Spleen (tissue), 11 donors: ENCODE measurements around the gene ALDH3B1. TPM values are rescaled to one million over a fixed set of nuclear protein-coding genes. Genes with fewer than 3 reads are reported as not detected.
A peak's percentile ranks its signal among the peaks of the same experiment; 100 is the strongest.

Experiments
- DNase-seq: peaks from one replicate; pipeline ENCODE4 v3.0.0-alpha.2; 2020
- H3K27ac ChIP-seq, 8 donors: fragments of 200-600 bp; sonication (generic) in 7 of 8; 1 replicate in 4 of 8; 2 replicates in 4 of 8; pipeline versions ENCODE4 v1.5.0 to v1.8.0; 2016 to 2021; ENCODE audit warnings: inconsistent platforms in 4 of 8, mild to moderate bottlenecking in 4 of 8, moderate library complexity in 1 of 8
- H3K27me3 ChIP-seq, 7 donors: fragments of 200-600 bp; sonication (generic) in 6 of 7; replicated peaks in 1 of 7; 1 replicate in 4 of 7; 2 replicates in 3 of 7; pipeline versions ENCODE4 v1.5.0 to v1.8.0; 2016 to 2021; ENCODE audit warnings: inconsistent platforms in 3 of 7, mild to moderate bottlenecking in 1 of 7
- H3K36me3 ChIP-seq, 6 donors: fragments of 200-600 bp; sonication (generic) in 5 of 6; 1 replicate in 4 of 6; 2 replicates in 2 of 6; pipeline versions ENCODE4 v1.5.0 to v1.8.0; 2016 to 2021; ENCODE audit warnings: inconsistent platforms in 2 of 6
- H3K4me1 ChIP-seq, 6 donors: fragments of 200-600 bp; sonication (generic) in 5 of 6; 1 replicate in 3 of 6; 2 replicates in 3 of 6; pipeline versions ENCODE4 v1.5.0 to v1.8.0; 2016 to 2021; ENCODE audit warnings: inconsistent platforms in 3 of 6
- H3K4me3 ChIP-seq, 8 donors: fragments of 200-600 bp; sonication (generic) in 7 of 8; 1 replicate in 4 of 8; 2 replicates in 4 of 8; pipeline versions ENCODE4 v1.5.0 to v1.8.0; 2016 to 2021; ENCODE audit warnings: inconsistent platforms in 4 of 8, mild to moderate bottlenecking in 4 of 8, moderate library complexity in 2 of 8
- H3K9me3 ChIP-seq, 8 donors: fragments of 200-600 bp; sonication (generic) in 7 of 8; 1 replicate in 4 of 8; 2 replicates in 4 of 8; pipeline versions ENCODE4 v1.5.0 to v1.8.0; 2016 to 2021; ENCODE audit warnings: inconsistent platforms in 4 of 8
- POLR2A ChIP-seq, 3 donors: fragments of 450-650 bp; IDR thresholded peaks; one replicate each; pipeline ENCODE4 v1.5.1; 2017; ENCODE audit warnings: antibody characterized with exemption in 3 of 3, mild to moderate bottlenecking in 1 of 3
- POLR2AphosphoS5 ChIP-seq, 3 donors: sonication (generic); formaldehyde crosslinking; IDR thresholded peaks; one replicate each; pipeline ENCODE4 v1.5.1; 2017; ENCODE audit warnings: antibody characterized with exemption in 3 of 3
- WGBS, 5 donors: extraction: QIAGEN DNeasy Blood & Tissue Kit in 3 of 5; methylation state at CpG; one replicate each; pipeline versions ENCODE4 v1.1.5 to v1.1.7; 2013 to 2018; 5-methylcytosine and 5-hydroxymethylcytosine counted together
- intact Hi-C: fragments of 100-400 bp; cut with DNase I; formaldehyde crosslinking; loops from one replicate; pipeline ENCODE4 v1.15.0; 2023; ENCODE audit warnings: low total_unique reads
- polyA plus RNA-seq, 3 donors: library from polyadenylated mRNA; stranded (reverse); fragments of 200-250 nt; gene quantifications; one replicate each; pipeline ENCODE4 v1.2.1, GENCODE V29; 2013
- total RNA-seq, 7 donors: library from RNA; depleted of rRNA in 3 of 7; stranded (reverse); fragments of >200 nt in 3 of 7; fragmentation: NEBNext Ultra II Directional in 4 of 7; extraction: Animal tissue kit (Norgen Biotek cat#: 25700) in 4 of 7; gene quantifications; one replicate each; pipeline versions ENCODE4 v1.1.0 to v1.2.1, GENCODE V29; 2016 to 2021
- TF ChIP-seq, protein P1 (sequence below), 11 experiments: fragments of 200-600 bp in 7 of 11; fragments of 450-650 bp in 4 of 11; sonication (generic) in 4 of 11; IDR thresholded peaks in 8 of 11; conservative IDR thresholded peaks in 3 of 11; 1 replicate in 7 of 11; 2 replicates in 4 of 11; pipeline versions ENCODE4 v1.4.0 to v1.8.0; 2016 to 2021; ENCODE audit warnings: antibody characterized with exemption in 11 of 11, inconsistent platforms in 4 of 11, mild to moderate bottlenecking in 1 of 11
- donor health status: healthy with polysubstance abuse.
- donor health status: DM: no; HTN: no; CAD: no; lungs with moderate emphysema.
- donor health status: DM: no; HTN: no; CAD: no.
- donor health status: Bipolar disorder and iron deficiency.
- donor health status: healthy.
- donor health status: DM: no; HTN: no; CAD: no.
- donor health status: DM: yes; HTN: yes; CAD: no.

The ALDH3B1 gene
- total and polyA plus RNA-seq, 10 donors, result 7.8 to 46.8 (median 32.0) TPM

GRCh38 chr11:68066742-68067141 is 56.6 kb downstream of the ALDH3B1 start:
- no peak overlapping the region for H3K27ac ChIP-seq
- H3K9me3 ChIP-seq, result no peaks in the 10 kb centered on the region
- H3K27me3 ChIP-seq, result no peaks in the 10 kb centered on the region
- H3K4me3 ChIP-seq, result no peak overlapping the region
- intact Hi-C loops, result loop anchor here (10.0 kb wide), 1 partner anchor 138 kb away; no protein-coding TSS in a partner anchor
- peaks cover 0 to 32% (median 10%) of the 10 kb centered on the region in 6 donors for H3K4me1 ChIP-seq
- WGBS, 5 donors, result 90 to 95% (median 92%) methylated on average over 2 to 3 of the region's 3 CpGs
- DNase-seq, result no peak
- TF ChIP-seq POLR2AphosphoS5 (IDR thresholded peaks at IDR 0.05) (no peak), POLR2A (IDR thresholded peaks at IDR 0.05) (no peak)
- TF ChIP-seq, protein P1, sequence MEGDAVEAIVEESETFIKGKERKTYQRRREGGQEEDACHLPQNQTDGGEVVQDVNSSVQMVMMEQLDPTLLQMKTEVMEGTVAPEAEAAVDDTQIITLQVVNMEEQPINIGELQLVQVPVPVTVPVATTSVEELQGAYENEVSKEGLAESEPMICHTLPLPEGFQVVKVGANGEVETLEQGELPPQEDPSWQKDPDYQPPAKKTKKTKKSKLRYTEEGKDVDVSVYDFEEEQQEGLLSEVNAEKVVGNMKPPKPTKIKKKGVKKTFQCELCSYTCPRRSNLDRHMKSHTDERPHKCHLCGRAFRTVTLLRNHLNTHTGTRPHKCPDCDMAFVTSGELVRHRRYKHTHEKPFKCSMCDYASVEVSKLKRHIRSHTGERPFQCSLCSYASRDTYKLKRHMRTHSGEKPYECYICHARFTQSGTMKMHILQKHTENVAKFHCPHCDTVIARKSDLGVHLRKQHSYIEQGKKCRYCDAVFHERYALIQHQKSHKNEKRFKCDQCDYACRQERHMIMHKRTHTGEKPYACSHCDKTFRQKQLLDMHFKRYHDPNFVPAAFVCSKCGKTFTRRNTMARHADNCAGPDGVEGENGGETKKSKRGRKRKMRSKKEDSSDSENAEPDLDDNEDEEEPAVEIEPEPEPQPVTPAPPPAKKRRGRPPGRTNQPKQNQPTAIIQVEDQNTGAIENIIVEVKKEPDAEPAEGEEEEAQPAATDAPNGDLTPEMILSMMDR (IDR thresholded peaks at IDR 0.05 in 8 of 11, conservative IDR thresholded peaks at IDR 0.05 in 3 of 11), result no peak
- peaks cover 0 to 100% (median 62%) of the 10 kb centered on the region in 6 donors for H3K36me3 ChIP-seq

- Histone ChIP-seq H3K9me3 (no peaks in the 10 kb centered on the region), H3K4me3 (no peak overlapping the region), H3K36me3 (peaks cover 0 to 100% (median 56%) of the 10 kb centered on the region in 6 donors), H3K4me1 (peaks cover 0 to 36% (median 12%) of the 10 kb centered on the region in 6 donors), H3K27me3 (no peaks in the 10 kb centered on the region), H3K27ac (no peak overlapping the region)
- intact Hi-C loops, result loop anchor here (10.0 kb wide), 1 partner anchor 137 kb away; no protein-coding TSS in a partner anchor
- TF ChIP-seq, protein P1 (IDR thresholded peaks at IDR 0.05 in 8 of 11, conservative IDR thresholded peaks at IDR 0.05 in 3 of 11), result no peak
- no peak for TF ChIP-seq POLR2AphosphoS5 (IDR thresholded peaks at IDR 0.05)
- no peak for TF ChIP-seq POLR2A (IDR thresholded peaks at IDR 0.05)
- no peak for DNase-seq
- WGBS, 5 donors, result 93 to 96% (median 96%) methylated on average over 5 of the region's 5 CpGs
Measured at GRCh38 chr11:68067991-68068390, 57.9 kb downstream of the ALDH3B1 start.

GRCh38 chr11:68071281-68072048 is 61.3 kb downstream of the ALDH3B1 start:
- DNase-seq, result peak; percentile 73
- Histone ChIP-seq H3K27ac (peak overlapping the region in 2 of 8 donors; percentile 3 to 17), H3K27me3 (no peaks in the 10 kb centered on the region), H3K36me3 (peaks cover 0 to 91% (median 26%) of the 10 kb centered on the region in 6 donors), H3K4me1 (peaks cover 0 to 14% (median 8%) of the 10 kb centered on the region in 6 donors), H3K9me3 (no peaks in the 10 kb centered on the region), H3K4me3 (no peak overlapping the region)
- intact Hi-C loops, result no loop called here
- TF ChIP-seq, protein P1 (IDR thresholded peaks at IDR 0.05 in 8 of 11, conservative IDR thresholded peaks at IDR 0.05 in 3 of 11), result no peak
- no peak for TF ChIP-seq POLR2AphosphoS5 (IDR thresholded peaks at IDR 0.05)
- no peak for TF ChIP-seq POLR2A (IDR thresholded peaks at IDR 0.05)
- WGBS, 5 donors, result 52 to 65% (median 62%) methylated on average over 3 of the region's 3 CpGs
